ENCODE measurements around the gene DENND1A.

DNA sequence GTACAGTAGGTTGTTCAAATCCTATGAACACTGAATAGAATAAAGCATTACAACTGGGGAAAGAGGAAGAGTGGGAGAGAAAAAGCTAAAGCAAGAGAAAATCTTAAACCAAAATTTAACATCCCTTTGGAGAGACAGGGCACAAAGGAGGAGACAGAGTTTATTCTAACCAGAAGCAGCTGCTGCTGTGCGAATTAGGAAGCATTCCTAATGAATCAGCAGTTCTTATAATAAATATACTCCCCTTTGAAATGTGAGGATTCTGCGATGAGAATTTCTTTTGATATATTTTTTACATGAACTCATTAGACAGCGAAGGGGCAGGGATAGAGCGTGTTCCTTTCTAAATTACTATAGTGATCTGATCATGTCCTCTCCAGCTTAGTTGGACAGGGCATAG is 233.4 kb downstream of the DENND1A start:
- no peak for TF ChIP-seq POLR2AphosphoS5 (IDR thresholded peaks at IDR 0.05)
- TF ChIP-seq, protein P1, sequence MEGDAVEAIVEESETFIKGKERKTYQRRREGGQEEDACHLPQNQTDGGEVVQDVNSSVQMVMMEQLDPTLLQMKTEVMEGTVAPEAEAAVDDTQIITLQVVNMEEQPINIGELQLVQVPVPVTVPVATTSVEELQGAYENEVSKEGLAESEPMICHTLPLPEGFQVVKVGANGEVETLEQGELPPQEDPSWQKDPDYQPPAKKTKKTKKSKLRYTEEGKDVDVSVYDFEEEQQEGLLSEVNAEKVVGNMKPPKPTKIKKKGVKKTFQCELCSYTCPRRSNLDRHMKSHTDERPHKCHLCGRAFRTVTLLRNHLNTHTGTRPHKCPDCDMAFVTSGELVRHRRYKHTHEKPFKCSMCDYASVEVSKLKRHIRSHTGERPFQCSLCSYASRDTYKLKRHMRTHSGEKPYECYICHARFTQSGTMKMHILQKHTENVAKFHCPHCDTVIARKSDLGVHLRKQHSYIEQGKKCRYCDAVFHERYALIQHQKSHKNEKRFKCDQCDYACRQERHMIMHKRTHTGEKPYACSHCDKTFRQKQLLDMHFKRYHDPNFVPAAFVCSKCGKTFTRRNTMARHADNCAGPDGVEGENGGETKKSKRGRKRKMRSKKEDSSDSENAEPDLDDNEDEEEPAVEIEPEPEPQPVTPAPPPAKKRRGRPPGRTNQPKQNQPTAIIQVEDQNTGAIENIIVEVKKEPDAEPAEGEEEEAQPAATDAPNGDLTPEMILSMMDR (IDR thresholded peaks at IDR 0.05), result no peak
